KOPT-K1 (cell line): ENCODE data around the gene MORC2.

Experiments
- H3K27ac ChIP-seq: fragments of 200-600 bp; sonication (generic); 2 replicates; pipeline ENCODE4 v1.5.1; 2016; ENCODE audit warnings: antibody characterized with exemption, mild to moderate bottlenecking, low read depth, low read length; ENCODE audit not compliant: poor library complexity, severe bottlenecking
- H3K36me3 ChIP-seq: fragments of 200-600 bp; sonication (generic); 2 replicates; pipeline ENCODE4 v1.5.1; 2017; ENCODE audit warnings: antibody characterized with exemption, mild to moderate bottlenecking, low read length, moderate library complexity; ENCODE audit not compliant: insufficient read depth
- H3K9me3 ChIP-seq: fragments of 200-600 bp; sonication (generic); 2 replicates; pipeline ENCODE4 v1.5.1; 2017; ENCODE audit warnings: antibody characterized with exemption, low read length, mild to moderate bottlenecking; ENCODE audit not compliant: insufficient read depth, poor library complexity, severe bottlenecking

Gene MORC2

GRCh38 chr22:30940685-30941362, 27.8 kb downstream of the MORC2 start:
- peaks cover 96% of the 10 kb centered on the region for H3K36me3 ChIP-seq
- no peak overlapping the region for H3K27ac ChIP-seq
- no peaks in the 10 kb centered on the region for H3K9me3 ChIP-seq

- Histone ChIP-seq H3K27ac (no peak overlapping the region), H3K36me3 (peaks cover 98% of the 10 kb centered on the region), H3K9me3 (no peaks in the 10 kb centered on the region)
These were observed 34.5 kb downstream of the MORC2 start for GRCh38 chr22:30934053-30934452.

GRCh38 chr22:30933457-30933856, 35.1 kb downstream of the MORC2 start:
- Histone ChIP-seq H3K36me3 (peaks cover 98% of the 10 kb centered on the region), H3K9me3 (no peaks in the 10 kb centered on the region), H3K27ac (no peak overlapping the region)

DNA sequence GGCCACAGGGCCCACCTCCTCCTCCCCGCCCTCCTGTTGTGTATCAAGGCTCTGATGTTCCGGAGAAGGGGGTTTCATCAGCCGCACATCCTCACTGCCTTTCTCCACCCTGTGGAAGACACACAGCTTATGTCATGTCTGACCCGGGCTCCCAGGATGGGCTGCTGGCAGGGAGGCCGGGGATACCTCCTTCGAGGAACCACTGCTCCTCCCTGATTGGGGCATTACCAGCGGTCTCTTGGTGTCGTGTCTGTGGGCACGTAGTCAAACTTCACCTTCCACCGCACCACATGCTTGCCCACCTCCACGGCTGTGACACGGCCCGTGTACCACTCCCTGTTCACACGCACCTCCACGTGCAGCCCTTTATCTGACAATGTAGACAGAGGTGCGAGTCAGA, 35.9 kb downstream of the MORC2 start:
- Histone ChIP-seq H3K27ac (no peak overlapping the region), H3K9me3 (no peaks in the 10 kb centered on the region), H3K36me3 (peaks cover 98% of the 10 kb centered on the region)

GRCh38 chr22:30931541-30932300, 36.9 kb downstream of the MORC2 start:
- Histone ChIP-seq H3K9me3 (no peaks in the 10 kb centered on the region), H3K36me3 (peaks cover 98% of the 10 kb centered on the region), H3K27ac (no peak overlapping the region)

DNA sequence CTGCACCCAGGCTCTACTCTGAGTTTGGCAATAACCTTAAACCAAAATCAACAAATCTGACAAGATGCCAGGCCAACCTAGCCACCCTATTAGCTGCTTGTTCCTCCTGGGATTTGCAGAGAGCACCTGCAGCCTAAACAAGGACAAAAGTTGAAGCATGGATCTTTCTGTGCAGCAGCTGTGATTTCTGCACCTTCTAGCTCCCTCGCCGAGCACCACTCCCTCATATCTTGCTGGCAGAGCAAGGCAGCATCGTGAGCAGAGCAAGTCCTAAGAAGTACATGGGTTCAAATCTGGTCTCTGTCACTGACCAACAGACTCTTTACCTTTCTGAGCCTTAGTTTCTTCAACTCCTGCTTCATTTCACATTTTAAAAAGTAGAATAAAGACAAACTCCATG, 38.3 kb downstream of the MORC2 start:
- no peaks in the 10 kb centered on the region for H3K9me3 ChIP-seq
- H3K36me3 ChIP-seq: peaks cover 97% of the 10 kb centered on the region
- no peak overlapping the region for H3K27ac ChIP-seq

- H3K9me3 ChIP-seq: no peaks in the 10 kb centered on the region
- H3K27ac ChIP-seq: no peak overlapping the region
- H3K36me3 ChIP-seq: peaks cover 91% of the 10 kb centered on the region
These were observed 40.2 kb downstream of the MORC2 start for GRCh38 chr22:30928401-30928800.

GRCh38 chr22:30927806-30928205, 40.8 kb downstream of the MORC2 start:
- peaks cover 85% of the 10 kb centered on the region for H3K36me3 ChIP-seq
- no peak overlapping the region for H3K27ac ChIP-seq
- no peaks in the 10 kb centered on the region for H3K9me3 ChIP-seq

GRCh38 chr22:30926706-30927105, 41.9 kb downstream of the MORC2 start:
- no peaks in the 10 kb centered on the region for H3K9me3 ChIP-seq
- peaks cover 74% of the 10 kb centered on the region for H3K36me3 ChIP-seq
- H3K27ac ChIP-seq: no peak overlapping the region

DNA sequence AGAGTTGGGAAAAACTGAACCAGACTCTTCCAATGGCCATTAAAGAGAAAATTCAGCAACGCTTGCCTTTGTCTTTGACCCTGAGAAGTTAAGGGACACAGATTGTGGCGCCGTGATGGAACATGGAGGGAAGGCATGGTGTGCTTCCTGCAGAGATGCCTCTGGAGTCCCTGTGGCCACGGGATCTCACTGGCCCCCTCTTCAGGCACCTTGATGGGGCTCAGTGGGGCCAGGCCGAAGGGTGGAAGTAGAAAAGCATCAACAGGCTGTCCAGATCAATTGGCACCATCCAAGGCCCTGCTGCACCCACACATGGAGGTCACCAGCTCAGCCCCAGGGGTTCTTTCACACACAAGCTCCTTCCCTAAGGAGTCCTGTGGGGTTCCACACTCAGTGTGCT, 42.9 kb downstream of the MORC2 start:
- H3K9me3 ChIP-seq: no peaks in the 10 kb centered on the region
- H3K36me3 ChIP-seq: peaks cover 64% of the 10 kb centered on the region
- H3K27ac ChIP-seq: no peak overlapping the region

- Histone ChIP-seq H3K27ac (no peak overlapping the region), H3K9me3 (no peaks in the 10 kb centered on the region), H3K36me3 (peaks cover 43% of the 10 kb centered on the region; the same call in 1 of the 2 replicates)
These were observed 45.2 kb downstream of the MORC2 start for GRCh38 chr22:30923168-30923900.

DNA sequence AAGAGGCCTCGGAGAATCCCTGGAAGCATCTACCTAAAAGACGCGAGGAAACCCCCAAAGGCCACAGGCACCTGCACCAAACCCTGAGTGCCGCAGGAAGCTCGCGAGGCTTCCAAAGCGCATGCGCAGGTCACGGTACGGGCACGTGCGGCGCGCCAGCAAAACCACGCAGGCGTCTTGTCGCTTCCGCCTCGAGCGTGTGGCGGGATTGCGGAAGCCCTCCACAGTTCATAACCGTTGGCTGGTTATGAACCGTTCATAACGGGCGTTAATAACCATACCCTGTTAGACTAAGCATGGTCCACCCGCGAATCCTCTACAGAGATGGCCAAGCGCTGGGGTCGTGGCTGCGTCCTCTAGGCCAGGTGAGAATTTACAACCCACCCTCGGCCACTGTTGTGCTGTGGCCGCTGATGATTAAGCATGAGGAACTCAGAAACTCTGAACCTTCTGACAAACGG, 46.4 kb downstream of the MORC2 start:
- Histone ChIP-seq H3K9me3 (no peaks in the 10 kb centered on the region), H3K27ac (no peak overlapping the region), H3K36me3 (peaks cover 31% of the 10 kb centered on the region; the same call in 1 of the 2 replicates)

GRCh38 chr22:30921108-30921507, 47.5 kb downstream of the MORC2 start:
- Histone ChIP-seq H3K27ac (no peak overlapping the region), H3K36me3 (peaks cover 21% of the 10 kb centered on the region; the same call in 1 of the 2 replicates), H3K9me3 (peaks cover under 1% of the 10 kb centered on the region)

DNA sequence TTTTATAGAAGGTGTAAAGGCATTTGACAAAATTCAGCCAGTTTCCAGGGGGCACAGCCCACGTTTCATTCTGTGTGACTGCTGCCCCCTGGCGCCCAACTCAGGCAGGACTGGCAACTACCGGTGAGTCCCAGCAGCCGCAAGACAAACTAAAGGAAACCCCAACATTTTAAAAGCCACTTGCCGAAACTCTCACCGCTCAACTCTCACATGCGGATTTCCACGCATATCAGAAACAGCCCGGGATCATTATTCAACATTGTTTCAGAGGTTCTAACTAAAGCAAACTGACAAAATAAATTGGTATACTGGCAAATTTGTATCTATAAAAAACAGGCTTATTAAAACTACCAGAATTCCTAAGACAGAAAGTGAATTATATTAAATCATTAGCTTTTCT, 48.2 kb downstream of the MORC2 start:
- peaks cover 7% of the 10 kb centered on the region for H3K9me3 ChIP-seq
- peaks cover 14% of the 10 kb centered on the region; the same call in 1 of the 2 replicates for H3K36me3 ChIP-seq
- H3K27ac ChIP-seq: no peak overlapping the region

DNA sequence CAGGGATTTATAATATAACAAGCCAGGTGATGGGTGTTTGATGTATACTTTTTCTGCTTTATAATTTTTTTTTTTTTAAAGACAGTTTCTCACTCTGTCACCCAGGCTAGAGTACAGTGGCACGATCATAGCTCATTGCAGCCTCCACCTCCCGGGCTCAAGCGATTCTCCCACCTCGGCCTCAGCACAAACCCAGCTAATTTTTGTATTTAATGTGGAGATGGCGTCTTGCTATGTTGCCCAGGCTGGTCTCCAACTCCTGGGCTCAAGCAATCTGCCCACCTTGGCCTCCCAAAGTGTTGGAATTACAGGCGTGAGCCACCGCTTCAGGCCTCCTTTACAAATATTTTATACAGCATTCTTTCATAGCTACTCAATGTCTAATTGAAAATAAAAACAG, 48.6 kb downstream of the MORC2 start:
- Histone ChIP-seq H3K27ac (no peak overlapping the region), H3K36me3 (peaks cover 10% of the 10 kb centered on the region; the same call in 1 of the 2 replicates), H3K9me3 (peaks cover 12% of the 10 kb centered on the region)
